IMR-90 (cell line): ENCODE results near the gene OAF. TPM values are rescaled to one million over a fixed set of nuclear protein-coding genes. Genes with fewer than 3 reads are reported as not detected.

Experiments
- ATAC-seq: fragments of 200-7000 bp; cut with Tn5 transposase; 2 replicates; pipeline ENCODE4 v1.9.1; 2020; ENCODE audit warnings: low read depth, mild to moderate bottlenecking, moderate library complexity
- BruUV-seq: library from RNA; stranded (reverse); fragments of 400-500 nt; replicated peaks from 2 replicates; lab custom pipeline; 2021; lab: Mats Ljungman, UMichigan
- CTCF ChIA-PET: fragments of 300-600 bp; formaldehyde crosslinking; extraction: SDS; loops from one replicate; lab custom pipeline; 2021; ENCODE audit warnings: antibody characterized with exemption; lab: Yijun Ruan, JAX
- POLR2A ChIA-PET: fragments of 300-600 bp; sonication (Branson Sonifier 250); formaldehyde crosslinking; loops from one replicate; lab custom pipeline; 2022; ENCODE audit warnings: antibody characterized with exemption; ENCODE audit not compliant: unreplicated experiment; lab: Charles Lee
- DNase-seq: peaks from one replicate; pipeline ENCODE4 v3.0.0; 2013
- H2AFZ ChIP-seq: replicated peaks from 2 replicates; pipeline ENCODE3; 2013; ENCODE audit warnings: low read length, mild to moderate bottlenecking; ENCODE audit not compliant: poor library complexity
- H2AK5ac ChIP-seq: 2 replicates; pipeline ENCODE4 v1.6.1; 2013; ENCODE audit warnings: low read depth, low read length, inconsistent platforms
- H2AK9ac ChIP-seq: replicated peaks from 2 replicates; pipeline ENCODE3; 2013; ENCODE audit warnings: mild to moderate bottlenecking, low read depth, low read length, moderate library complexity; ENCODE audit not compliant: poor library complexity
- H2BK120ac ChIP-seq: 2 replicates; pipeline ENCODE4 v1.6.1; 2013; ENCODE audit warnings: low read depth, low read length, inconsistent platforms
- H2BK15ac ChIP-seq: 3 replicates; pipeline ENCODE4 v1.6.1; 2013; ENCODE audit warnings: low read depth, low read length, inconsistent platforms
- H2BK20ac ChIP-seq: 2 replicates; pipeline ENCODE4 v1.6.1; 2013; ENCODE audit warnings: low read depth, mild to moderate bottlenecking, inconsistent platforms, low read length, moderate library complexity
- H2BK5ac ChIP-seq: 2 replicates; pipeline ENCODE4 v1.6.1; 2013; ENCODE audit warnings: mild to moderate bottlenecking, low read depth, low read length, inconsistent platforms; ENCODE audit not compliant: poor library complexity, severe bottlenecking
- H3K14ac ChIP-seq: replicated peaks from 2 replicates; pipeline ENCODE4 v1.6.1; 2013; ENCODE audit warnings: low read depth, low read length, inconsistent platforms
- H3K18ac ChIP-seq: 2 replicates; pipeline ENCODE4 v1.6.1; 2013; ENCODE audit warnings: low read depth, low read length, control low read depth
- H3K23ac ChIP-seq: 2 replicates; pipeline ENCODE4 v1.6.1; 2013; ENCODE audit warnings: low read depth, low read length, inconsistent platforms
- H3K27ac ChIP-seq: 2 replicates; pipeline ENCODE4 v1.5.1; 2013; ENCODE audit warnings: mild to moderate bottlenecking, control low read depth, low read length; ENCODE audit not compliant: insufficient read depth
- H3K27me3 ChIP-seq: 2 replicates; pipeline ENCODE4 v1.6.1; 2013; ENCODE audit warnings: low read length; ENCODE audit not compliant: control insufficient read depth, insufficient read depth
- H3K36me3 ChIP-seq: 2 replicates; pipeline ENCODE4 v1.6.1; 2013; ENCODE audit warnings: low read length, mixed read lengths; ENCODE audit not compliant: control insufficient read depth, insufficient read depth
- H3K4ac ChIP-seq: 2 replicates; pipeline ENCODE4 v1.6.1; 2013; ENCODE audit warnings: low read depth, low read length, inconsistent platforms
- H3K4me1 ChIP-seq: 2 replicates; pipeline ENCODE4 v1.6.1; 2013; ENCODE audit warnings: low read length, mixed read lengths; ENCODE audit not compliant: control insufficient read depth, insufficient read depth
- H3K4me2 ChIP-seq: 2 replicates; pipeline ENCODE4 v1.6.1; 2013; ENCODE audit warnings: low read depth, mild to moderate bottlenecking, control low read depth, low read length, moderate library complexity
- H3K4me3 ChIP-seq: 2 replicates; pipeline ENCODE4 v1.5.1; 2013; ENCODE audit warnings: low read depth, mild to moderate bottlenecking, control low read depth, low read length, moderate library complexity; ENCODE audit not compliant: insufficient read depth
- H3K56ac ChIP-seq: 2 replicates; pipeline ENCODE4 v1.6.1; 2013; ENCODE audit warnings: low read length, inconsistent platforms; ENCODE audit not compliant: insufficient read depth; ENCODE audit errors: extremely low read depth
- H3K79me1 ChIP-seq, 2 experiments: 2 replicates each; pipeline ENCODE4 v1.6.1; 2013; ENCODE audit warnings: low read length in 2 of 2, inconsistent platforms in 1 of 2, low read depth in 1 of 2
- H3K9ac ChIP-seq: 2 replicates; pipeline ENCODE4 v1.6.1; 2013; ENCODE audit warnings: low read depth, low read length, control low read depth
- H3K9me1 ChIP-seq: 2 replicates; pipeline ENCODE4 v1.6.1; 2013; ENCODE audit warnings: low read length, inconsistent platforms; ENCODE audit not compliant: insufficient read depth
- H3K9me3 ChIP-seq: 2 replicates; pipeline ENCODE4 v1.6.1; 2013; ENCODE audit warnings: low read length; ENCODE audit not compliant: control insufficient read depth, insufficient read depth
- H4K20me1 ChIP-seq: 2 replicates; pipeline ENCODE4 v1.6.1; 2013; ENCODE audit warnings: low read length, inconsistent platforms; ENCODE audit not compliant: insufficient read depth
- H4K5ac ChIP-seq: 2 replicates; pipeline ENCODE4 v1.6.1; 2013; ENCODE audit warnings: mild to moderate bottlenecking, low read depth, low read length, control low read depth
- H4K8ac ChIP-seq, 2 experiments: 2 replicates each; pipeline ENCODE4 v1.6.1; 2013; ENCODE audit warnings: low read depth in 2 of 2, low read length in 2 of 2, control low read depth in 1 of 2, inconsistent platforms in 1 of 2
- H4K91ac ChIP-seq: 2 replicates; pipeline ENCODE4 v1.6.1; 2013; ENCODE audit warnings: low read depth, low read length, inconsistent platforms; ENCODE audit not compliant: insufficient read depth
- BHLHE40 ChIP-seq: fragments of 150-350 bp; IDR thresholded peaks from 2 replicates; pipeline ENCODE4 v1.6.1; 2016; ENCODE audit warnings: mild to moderate bottlenecking, low read depth, low read length
- RAD21 ChIP-seq: IDR thresholded peaks from 2 replicates; pipeline ENCODE4 v1.6.1; 2012; ENCODE audit warnings: low read length, improper control_type of control experiment
- RFX5 ChIP-seq: IDR thresholded peaks from 2 replicates; pipeline ENCODE4 v1.8.0; 2012; ENCODE audit warnings: low read depth, mild to moderate bottlenecking, low read length, moderate library complexity
- WGBS, 2 experiments: methylation state at CpG; one replicate each; pipeline versions ENCODE4 v1.1.5 to v1.1.7; 2013; ENCODE audit warnings: missing lambda C conversion rate in 2 of 2; ENCODE audit not compliant: insufficient read length in 1 of 2; ENCODE audit errors: extremely low coverage in 2 of 2; 5-methylcytosine and 5-hydroxymethylcytosine counted together
- dilution Hi-C: fragments of 300-500 bp; cut with HindIII; formaldehyde crosslinking; loops from one replicate; pipeline ENCODE4 v1.14.3; 2018; ENCODE audit warnings: low sequenced_read_pairs; ENCODE audit not compliant: unreplicated experiment
- in situ Hi-C: fragments of 300-500 bp; cut with MboI; formaldehyde crosslinking; loops from 3 replicates; pipeline ENCODE4 v1.14.3; 2019; ENCODE audit warnings: low sequenced_read_pairs, inconsistent platforms, mixed read lengths
- intact Hi-C: fragments of 100-400 bp; cut with micrococcal nuclease; formaldehyde crosslinking; loops from 2 replicates; pipeline ENCODE4 v1.10.0; 2022
- polyA plus RNA-seq, 3 experiments: library from polyadenylated mRNA; depleted of rRNA; stranded (reverse); fragments of >200 nt; gene quantifications; 2 replicates each; pipeline ENCODE4 v1.2.3, GENCODE V29; 2012; ENCODE audit warnings: low replicate concordance in 1 of 3
- total RNA-seq: library from RNA; depleted of rRNA; stranded (reverse); fragments of >200 nt; gene quantifications from 2 replicates; pipeline ENCODE4 v1.2.3, GENCODE V29; 2012

OAF gene
- total and polyA plus RNA-seq, 2 of the 4 experiments (the other 2 are of a cell fraction): 9.9 to 42.0 TPM

DNA sequence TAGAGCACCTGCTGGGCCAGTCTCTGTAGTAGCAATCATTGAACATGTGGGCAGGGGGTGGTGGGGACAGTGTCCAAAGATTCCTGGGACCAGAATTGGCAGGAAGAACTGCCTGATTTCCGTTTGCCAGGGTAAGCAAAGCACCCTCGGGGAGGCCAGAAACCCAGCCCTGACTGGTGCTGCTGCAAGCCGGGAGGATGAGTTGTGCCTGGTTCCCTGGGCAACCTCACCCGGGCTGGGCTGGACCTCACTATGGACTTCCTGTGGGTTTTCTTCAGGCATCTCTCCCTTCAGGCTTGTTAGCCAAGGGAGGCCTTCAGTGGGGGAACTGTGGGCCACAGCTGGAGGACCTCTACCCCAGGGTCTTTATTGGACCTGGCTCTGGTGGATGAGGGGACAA lies 21.1 kb downstream of the OAF start:
- no peak overlapping the region for H3K14ac ChIP-seq
- H2AFZ ChIP-seq: no peak overlapping the region
- intact Hi-C loops: no loop called here
- H3K9ac ChIP-seq: no peak overlapping the region
- DNase-seq: no peak
- dilution Hi-C loops: no loop called here
- no peak for ATAC-seq
- H2BK20ac ChIP-seq: no peak overlapping the region
- WGBS, 2 experiments: 46% methylated on average over 2 of the region's 4 CpGs; no CpG with 5 or more reads in 1 of the 2 experiments
- H4K8ac ChIP-seq: no peak overlapping the region
- H3K36me3 ChIP-seq: peaks cover 5% of the 10 kb centered on the region; the same call in 1 of the 2 replicates
- POLR2A ChIA-PET: no interaction called here
- H3K4me2 ChIP-seq: no peak overlapping the region
- no peaks in the 10 kb centered on the region for H3K79me1 ChIP-seq
- no peak overlapping the region for H2AK9ac ChIP-seq
- H3K27me3 ChIP-seq: peaks cover 23% of the 10 kb centered on the region
- H3K56ac ChIP-seq: no peak overlapping the region
- no peak overlapping the region for H2BK5ac ChIP-seq
- CTCF ChIA-PET: interaction anchor here (1.6 kb wide), 1 partner anchor 71 kb away, joined by 4 read pairs; no protein-coding TSS in a partner anchor
- no peak overlapping the region for H2BK15ac ChIP-seq
- H3K23ac ChIP-seq: no peak overlapping the region
- H4K91ac ChIP-seq: no peak overlapping the region
- no peak overlapping the region for H3K4ac ChIP-seq
- H4K5ac ChIP-seq: no peak overlapping the region
- TF ChIP-seq RFX5 (no peak), BHLHE40 (no peak), RAD21 (no peak)
- no peaks in the 10 kb centered on the region for H4K20me1 ChIP-seq
- H3K18ac ChIP-seq: no peak overlapping the region
- no peaks in the 10 kb centered on the region for H3K4me1 ChIP-seq
- no peak overlapping the region for H3K27ac ChIP-seq
- H2BK120ac ChIP-seq: no peak overlapping the region
- H3K9me1 ChIP-seq: no peaks in the 10 kb centered on the region
- no TSS peak for BruUV-seq
- no peak overlapping the region for H3K4me3 ChIP-seq
- H3K9me3 ChIP-seq: no peaks in the 10 kb centered on the region
- H2AK5ac ChIP-seq: no peak overlapping the region
- in situ Hi-C loops: loop anchor here (5.0 kb wide), 1 partner anchor 65 kb away; no protein-coding TSS in a partner anchor
